ENCODE results near the gene EIF4A2.
"Not testable (repeated sequence)": the region's sequence is repeated elsewhere in the genome, so short reads cannot be mapped to it uniquely, and the experiment has no call there.

The EIF4A2 gene

DNA sequence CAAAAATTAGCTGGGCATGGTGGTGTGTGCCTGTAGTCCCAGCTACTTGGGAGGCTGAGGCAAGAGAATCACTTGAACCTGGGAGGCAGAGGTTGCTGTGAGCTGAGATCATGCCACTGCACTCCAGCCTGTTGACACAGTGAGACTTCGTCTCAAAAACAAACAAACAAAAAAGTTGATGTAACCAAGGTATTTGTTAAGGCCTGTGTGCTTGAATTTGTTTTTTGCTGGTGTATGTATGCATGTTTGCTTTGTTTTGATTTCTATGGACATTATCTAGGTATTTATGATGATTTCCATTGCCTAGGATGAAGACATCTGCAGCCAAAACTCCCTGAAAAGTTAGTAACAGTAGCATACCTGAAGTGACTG lies 39.0 kb downstream of the EIF4A2 start:
- not testable (repeated sequence) for DNase-seq

DNA sequence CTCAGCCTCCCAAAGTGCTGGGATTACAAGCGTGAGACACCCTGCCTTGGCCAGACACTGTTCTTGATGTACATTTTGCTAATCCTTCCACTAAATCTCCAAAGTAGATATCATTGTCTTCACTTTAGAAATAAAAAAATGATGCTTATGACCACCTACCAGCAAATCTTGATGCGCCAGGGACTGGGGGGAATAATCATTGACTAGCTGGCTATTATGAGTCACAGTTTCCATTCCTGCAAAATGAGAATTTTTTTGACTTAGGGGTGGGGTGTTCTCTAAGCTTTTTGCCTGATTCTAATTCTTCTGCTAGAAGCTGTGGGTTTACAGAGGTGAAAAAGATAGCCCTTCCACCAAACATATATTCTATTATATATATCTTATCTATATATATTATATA lies 40.0 kb downstream of the EIF4A2 start:
- no peak for DNase-seq

- DNase-seq: no peak
These were observed 41.2 kb downstream of the EIF4A2 start for GRCh38 chr3:186824430-186825139.

GRCh38 chr3:186825294-186825821 lies 42.0 kb downstream of the EIF4A2 start:
- peak; percentile 70 for DNase-seq

GRCh38 chr3:186825872-186826409 lies 42.6 kb downstream of the EIF4A2 start:
- DNase-seq: no peak

DNA sequence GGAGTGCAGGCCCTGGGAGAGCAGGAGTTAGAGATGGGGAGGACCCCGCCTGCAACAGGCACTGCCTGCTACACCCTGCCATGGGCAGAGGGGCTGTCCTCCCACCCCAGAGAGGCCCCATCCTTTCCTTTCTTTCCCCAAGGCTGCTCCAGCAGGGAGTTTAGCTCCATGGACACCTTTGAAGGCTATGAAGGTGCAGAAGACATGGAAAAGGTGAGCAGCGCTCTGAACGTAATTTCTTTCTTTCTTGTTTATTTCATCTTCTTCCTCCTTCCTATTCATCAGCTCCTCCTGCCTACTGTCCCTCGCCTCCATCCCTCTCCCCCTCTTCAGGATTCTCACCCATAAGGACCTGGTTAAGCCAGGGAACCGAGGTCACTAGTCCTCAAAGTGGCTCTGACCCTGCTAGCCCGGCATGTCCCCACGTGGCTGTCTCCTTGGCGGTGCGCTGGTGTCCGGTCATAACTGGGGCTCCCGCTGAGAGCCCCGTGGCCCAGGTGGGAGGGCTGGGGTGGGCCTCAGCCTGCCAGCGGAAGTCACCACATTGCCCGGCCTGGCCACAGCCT lies 43.1 kb downstream of the EIF4A2 start:
- peak; percentile 48 for DNase-seq

DNA sequence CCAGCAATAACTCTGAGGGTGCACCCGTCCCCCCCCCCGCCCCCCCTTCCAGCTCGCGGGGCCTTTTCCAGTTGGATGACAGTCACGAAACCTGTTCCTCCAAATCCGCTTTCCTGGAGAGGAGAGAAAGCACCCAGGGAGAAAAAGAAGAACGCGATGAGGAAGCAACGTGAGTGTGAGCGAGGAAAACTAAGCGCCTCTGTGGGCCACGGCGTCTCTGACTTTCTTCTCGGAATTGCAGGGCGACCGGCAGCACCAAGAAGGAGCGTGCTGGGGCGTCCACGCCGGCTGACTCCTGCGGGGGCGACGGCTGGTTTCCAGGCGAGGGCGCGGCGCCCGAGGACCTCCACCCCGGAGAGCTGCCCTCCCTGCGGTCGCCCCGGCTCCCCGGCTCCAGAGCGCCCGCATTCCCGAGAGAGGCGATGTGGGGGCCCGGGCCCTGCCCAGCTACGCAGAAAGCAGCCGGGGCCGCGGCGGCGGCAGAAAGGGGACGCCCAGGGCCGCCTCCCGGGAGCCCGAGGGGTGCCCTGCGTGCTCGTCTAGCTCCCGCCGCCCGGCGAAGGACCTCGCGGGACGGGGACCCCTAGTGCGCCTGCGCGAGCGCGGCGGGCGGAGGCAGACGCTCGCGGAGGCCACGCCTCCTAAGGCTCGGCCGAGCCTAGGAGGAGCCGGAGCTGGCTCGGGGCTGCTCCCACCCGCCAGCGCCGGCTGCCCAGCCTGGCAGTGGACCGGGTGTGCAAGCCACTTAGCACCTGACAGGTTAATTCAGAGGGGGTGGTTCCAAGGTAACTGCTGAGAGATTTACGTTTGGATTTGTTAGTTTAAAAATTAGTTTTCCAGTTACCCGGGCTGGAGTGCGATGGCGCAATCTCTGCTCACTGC lies 43.8 kb downstream of the EIF4A2 start:
- peak; percentile 85 for DNase-seq

GRCh38 chr3:186828340-186828739 lies 45.0 kb downstream of the EIF4A2 start:
- DNase-seq: no peak

DNA sequence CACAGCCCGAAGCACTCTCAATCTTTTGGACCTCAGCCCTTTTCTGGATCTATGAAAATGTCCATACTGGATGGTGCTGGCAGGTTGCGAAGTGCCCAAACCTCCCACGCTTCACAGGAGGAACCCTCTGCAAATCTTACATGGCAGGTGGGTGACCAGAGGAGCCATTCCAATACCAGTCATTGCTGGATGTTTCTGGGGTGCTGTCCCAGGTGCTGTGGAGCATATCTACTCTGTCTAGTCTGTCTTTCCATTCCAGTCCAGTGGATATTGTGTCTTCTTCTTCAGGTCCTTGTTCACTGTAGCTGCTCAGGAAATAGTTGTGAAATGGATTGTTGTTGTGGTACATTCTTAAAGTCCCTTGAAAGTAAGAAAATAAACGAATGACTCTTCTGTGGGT lies 48.4 kb downstream of the EIF4A2 start:
- DNase-seq: no peak

DNA sequence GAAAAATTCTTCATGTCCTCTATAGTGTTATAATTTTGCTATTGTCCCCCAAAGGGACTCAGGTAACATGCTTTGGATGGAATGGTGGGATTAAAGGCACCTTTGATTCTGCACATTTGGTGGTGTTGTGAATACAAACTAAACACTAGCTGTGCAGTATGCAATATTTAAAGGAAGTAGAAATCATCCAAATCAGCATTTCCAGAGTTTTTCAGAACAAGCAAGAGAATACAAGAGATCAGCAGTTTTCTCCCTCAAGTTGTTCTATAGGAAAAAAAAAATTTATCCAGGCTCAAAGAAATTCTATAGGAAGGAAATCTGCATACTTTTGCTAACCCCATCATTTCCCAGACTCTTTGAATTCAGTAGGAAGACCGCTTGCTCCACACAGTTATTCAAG lies 48.9 kb downstream of the EIF4A2 start:
- DNase-seq: no peak
